OCI-LY3 (cell line): ENCODE results near the gene SFTA2.

ENCODE experiments used
- H2AFZ ChIP-seq: fragments of 200-600, 300-600 bp; shearing (Covaris generic); 2 replicates; pipeline ENCODE4 v1.6.0; 2014; ENCODE audit warnings: antibody characterized with exemption, low read depth, low read length
- H3K27ac ChIP-seq: fragments of 200-600, 300-600 bp; sonication (generic); 2 replicates; pipeline ENCODE4 v1.5.1; 2014; ENCODE audit warnings: mild to moderate bottlenecking, low read length, moderate library complexity, mixed read lengths
- H3K27me3 ChIP-seq: fragments of 200-600, 300-600 bp; sonication (generic); 2 replicates; pipeline ENCODE4 v1.6.1; 2014; ENCODE audit warnings: low read depth, low read length, mixed read lengths
- H3K36me3 ChIP-seq: fragments of 200-600, 300-600 bp; sonication (generic); replicated peaks from 2 replicates; pipeline ENCODE3; 2014; ENCODE audit warnings: low read depth, low read length, mixed read lengths
- H3K4me1 ChIP-seq: fragments of 300-600, 200-600 bp; sonication (generic); 2 replicates; pipeline ENCODE4 v1.6.1; 2014; ENCODE audit warnings: low read length, mixed read lengths
- H3K4me2 ChIP-seq: fragments of 200-600, 300-600 bp; sonication (generic); 2 replicates; pipeline ENCODE4 v1.6.1; 2014; ENCODE audit warnings: low read length, mixed read lengths
- H3K4me3 ChIP-seq: fragments of 300-600, 200-600 bp; sonication (generic); 2 replicates; pipeline ENCODE4 v1.5.1; 2014; ENCODE audit warnings: antibody characterized with exemption, mild to moderate bottlenecking, low read length, moderate library complexity
- H3K79me2 ChIP-seq: fragments of 300-600, 200-600 bp; shearing (Covaris generic); 2 replicates; pipeline ENCODE4 v1.6.1; 2014; ENCODE audit warnings: mild to moderate bottlenecking, low read length, mixed read lengths
- H3K9ac ChIP-seq: fragments of 300-600, 200-600 bp; shearing (Covaris generic); 2 replicates; pipeline ENCODE4 v1.6.0; 2014; ENCODE audit warnings: mild to moderate bottlenecking, low read length, moderate library complexity
- H3K9me3 ChIP-seq: fragments of 200-600, 300-600 bp; shearing (Covaris generic); 2 replicates; pipeline ENCODE4 v1.6.1; 2014; ENCODE audit warnings: low read length, mixed read lengths; ENCODE audit not compliant: insufficient read depth
- H4K20me1 ChIP-seq: fragments of 200-600, 300-600 bp; sonication (generic); 2 replicates; pipeline ENCODE4 v1.6.1; 2016; ENCODE audit warnings: low read length, mixed read lengths; ENCODE audit not compliant: insufficient read depth
- EZH2phosphoT487 ChIP-seq: fragments of 200-600 bp; shearing (Covaris generic); IDR thresholded peaks from 2 replicates; pipeline ENCODE4 v1.6.1; 2018; ENCODE audit warnings: antibody characterized with exemption, mixed run types, low read depth
- TF ChIP-seq, protein P1 (sequence below): fragments of 200-600, 300-600 bp; sonication (generic); IDR thresholded peaks from 2 replicates; pipeline ENCODE4 v1.5.1; 2014; ENCODE audit warnings: antibody characterized with exemption, low read length, low read depth

SFTA2 gene

DNA sequence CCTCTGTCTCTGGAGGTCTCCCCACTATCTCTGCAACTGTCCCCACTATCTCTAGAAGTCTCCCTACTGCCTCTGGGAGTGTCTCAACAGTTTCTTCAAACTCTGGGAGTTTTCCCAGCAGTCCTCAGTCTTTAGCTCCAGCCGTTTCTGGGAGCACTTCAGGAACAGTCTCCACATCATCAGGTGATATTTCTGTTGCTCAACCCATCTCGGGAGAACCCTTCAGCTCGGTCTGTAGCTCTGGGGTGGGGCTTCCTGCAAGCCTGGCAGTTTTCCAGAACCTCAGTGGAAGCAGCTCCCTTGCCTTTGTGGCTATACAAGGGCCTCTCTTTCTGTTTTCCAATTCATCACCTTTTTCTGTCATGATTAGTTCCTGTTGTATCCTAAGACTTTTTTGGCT lies 3.0 kb upstream of the SFTA2 start:
- H3K4me1 ChIP-seq = no peaks in the 10 kb centered on the region; the same call in 1 of the 2 replicates
- no peak overlapping the region for H3K9ac ChIP-seq
- TF ChIP-seq, protein P1, sequence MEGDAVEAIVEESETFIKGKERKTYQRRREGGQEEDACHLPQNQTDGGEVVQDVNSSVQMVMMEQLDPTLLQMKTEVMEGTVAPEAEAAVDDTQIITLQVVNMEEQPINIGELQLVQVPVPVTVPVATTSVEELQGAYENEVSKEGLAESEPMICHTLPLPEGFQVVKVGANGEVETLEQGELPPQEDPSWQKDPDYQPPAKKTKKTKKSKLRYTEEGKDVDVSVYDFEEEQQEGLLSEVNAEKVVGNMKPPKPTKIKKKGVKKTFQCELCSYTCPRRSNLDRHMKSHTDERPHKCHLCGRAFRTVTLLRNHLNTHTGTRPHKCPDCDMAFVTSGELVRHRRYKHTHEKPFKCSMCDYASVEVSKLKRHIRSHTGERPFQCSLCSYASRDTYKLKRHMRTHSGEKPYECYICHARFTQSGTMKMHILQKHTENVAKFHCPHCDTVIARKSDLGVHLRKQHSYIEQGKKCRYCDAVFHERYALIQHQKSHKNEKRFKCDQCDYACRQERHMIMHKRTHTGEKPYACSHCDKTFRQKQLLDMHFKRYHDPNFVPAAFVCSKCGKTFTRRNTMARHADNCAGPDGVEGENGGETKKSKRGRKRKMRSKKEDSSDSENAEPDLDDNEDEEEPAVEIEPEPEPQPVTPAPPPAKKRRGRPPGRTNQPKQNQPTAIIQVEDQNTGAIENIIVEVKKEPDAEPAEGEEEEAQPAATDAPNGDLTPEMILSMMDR = no peak
- no peak for TF ChIP-seq EZH2phosphoT487
- H3K36me3 ChIP-seq = no peaks in the 10 kb centered on the region
- H4K20me1 ChIP-seq = no peaks in the 10 kb centered on the region
- no peak overlapping the region for H3K27ac ChIP-seq
- H3K4me2 ChIP-seq = no peak overlapping the region
- no peak overlapping the region for H3K4me3 ChIP-seq
- H2AFZ ChIP-seq = no peak overlapping the region
- H3K9me3 ChIP-seq = no peaks in the 10 kb centered on the region
- H3K79me2 ChIP-seq = no peaks in the 10 kb centered on the region
- H3K27me3 ChIP-seq = no peaks in the 10 kb centered on the region

DNA sequence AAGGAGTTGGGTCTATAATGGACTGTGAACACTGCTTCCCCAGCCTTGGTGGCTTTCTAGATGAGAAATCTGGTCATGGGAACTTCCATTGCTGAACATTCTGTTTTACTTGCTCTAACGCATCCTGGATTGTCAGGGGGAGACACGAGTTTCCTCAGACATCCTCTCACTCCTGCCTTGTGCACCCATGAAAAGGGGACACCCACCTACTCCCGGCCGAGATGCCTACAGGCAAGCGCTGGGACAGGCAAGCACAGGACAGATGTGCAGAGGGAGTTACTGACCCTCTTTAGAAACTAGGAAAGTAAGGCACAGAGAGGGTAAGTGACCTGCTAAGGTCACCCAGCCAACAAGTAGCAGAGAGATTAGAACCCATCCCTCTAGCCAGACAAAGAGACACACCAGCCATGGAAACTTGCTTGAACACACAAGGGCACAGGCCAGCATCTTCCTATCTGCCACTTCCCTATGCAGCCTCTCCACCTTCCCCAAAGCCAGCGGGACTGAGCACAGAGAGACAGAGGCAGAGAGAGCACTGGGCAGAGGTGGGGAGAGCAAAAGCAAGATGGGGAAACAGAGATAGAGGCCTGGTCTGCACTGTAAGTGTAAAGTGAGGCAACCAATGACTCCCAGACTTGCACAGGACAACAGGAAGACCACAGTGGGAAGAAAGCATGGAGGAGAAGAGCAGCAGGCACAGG lies 845 bp upstream of the SFTA2 start:
- no peaks in the 10 kb centered on the region for H3K79me2 ChIP-seq
- H3K27ac ChIP-seq = no peak overlapping the region
- no peaks in the 10 kb centered on the region for H4K20me1 ChIP-seq
- peaks cover 8% of the 10 kb centered on the region for H3K36me3 ChIP-seq
- no peaks in the 10 kb centered on the region for H3K27me3 ChIP-seq
- no peak overlapping the region for H3K9ac ChIP-seq
- no peaks in the 10 kb centered on the region for H3K9me3 ChIP-seq
- H3K4me2 ChIP-seq = no peak overlapping the region
- TF ChIP-seq EZH2phosphoT487 = no peak
- TF ChIP-seq, protein P1 = no peak
- H3K4me3 ChIP-seq = no peak overlapping the region
- no peak overlapping the region for H2AFZ ChIP-seq
- H3K4me1 ChIP-seq = no peaks in the 10 kb centered on the region

DNA sequence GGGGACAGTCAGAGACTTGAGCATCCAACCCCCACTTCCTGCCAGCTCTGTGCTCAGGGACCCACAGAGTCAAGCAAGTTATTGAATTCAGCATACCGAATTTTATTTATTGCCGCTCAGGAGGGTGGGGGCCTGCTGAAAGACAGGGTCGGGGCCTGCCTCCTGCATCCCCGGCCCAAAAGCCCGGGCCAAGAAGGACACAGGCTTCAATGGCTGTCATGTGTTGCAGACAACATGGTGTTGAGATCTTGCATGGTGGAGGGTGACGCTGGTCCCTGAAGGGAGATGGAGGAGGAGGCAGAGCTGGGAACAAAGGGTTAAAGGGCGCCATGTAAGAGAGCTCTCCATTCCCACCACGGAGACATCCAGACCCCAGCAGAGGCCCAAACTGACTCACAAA lies 698 bp downstream of the SFTA2 start:
- Histone ChIP-seq H3K4me3 (no peak overlapping the region), H2AFZ (no peak overlapping the region), H3K27me3 (no peaks in the 10 kb centered on the region), H3K9ac (no peak overlapping the region), H4K20me1 (no peaks in the 10 kb centered on the region), H3K4me2 (no peak overlapping the region), H3K36me3 (peaks cover 11% of the 10 kb centered on the region), H3K9me3 (no peaks in the 10 kb centered on the region), H3K4me1 (no peaks in the 10 kb centered on the region), H3K27ac (no peak overlapping the region), H3K79me2 (no peaks in the 10 kb centered on the region)
- TF ChIP-seq, protein P1 = no peak
- TF ChIP-seq EZH2phosphoT487 = no peak

DNA sequence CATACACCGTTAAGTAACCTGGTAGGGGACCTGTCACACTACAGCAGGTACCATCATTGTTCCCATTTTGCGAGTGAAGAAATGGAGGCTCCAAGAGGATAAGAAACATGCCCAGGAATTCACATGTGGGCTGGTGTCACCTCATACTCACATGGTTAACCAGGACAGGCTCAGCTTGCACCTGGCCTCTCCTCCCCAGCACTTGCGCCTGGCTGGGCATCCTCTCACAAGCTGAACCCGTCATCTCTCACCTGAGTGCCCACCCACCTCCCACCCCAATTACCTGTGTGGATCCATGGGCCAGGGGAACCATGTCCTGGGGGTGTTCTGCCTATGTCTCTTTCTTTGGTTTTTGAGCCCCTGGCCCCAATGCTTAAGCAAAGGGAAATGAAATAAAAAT lies 1.5 kb downstream of the SFTA2 start:
- no peak overlapping the region for H3K27ac ChIP-seq
- no peaks in the 10 kb centered on the region for H3K79me2 ChIP-seq
- no peak overlapping the region for H2AFZ ChIP-seq
- TF ChIP-seq, protein P1 = no peak
- TF ChIP-seq EZH2phosphoT487 = no peak
- no peak overlapping the region for H3K4me3 ChIP-seq
- no peaks in the 10 kb centered on the region for H4K20me1 ChIP-seq
- H3K36me3 ChIP-seq = peaks cover 11% of the 10 kb centered on the region
- H3K4me2 ChIP-seq = no peak overlapping the region
- H3K27me3 ChIP-seq = no peaks in the 10 kb centered on the region
- H3K4me1 ChIP-seq = no peaks in the 10 kb centered on the region
- no peak overlapping the region for H3K9ac ChIP-seq
- no peaks in the 10 kb centered on the region for H3K9me3 ChIP-seq
